Astrocyte (in vitro differentiated cells and primary cell): ENCODE data around the gene GSK3B.

Experiments used
- EZH2 ChIP-seq: IDR thresholded peaks from 2 replicates; pipeline ENCODE4 v1.6.1; 2012; ENCODE audit warnings: mild to moderate bottlenecking, low read length, inconsistent platforms; ENCODE audit not compliant: insufficient read depth
- TF ChIP-seq, protein P1 (sequence below): IDR thresholded peaks from 2 replicates; pipeline ENCODE4 v1.5.1; 2011; ENCODE audit warnings: low read depth, mild to moderate bottlenecking, inconsistent platforms, low read length, moderate library complexity; ENCODE audit not compliant: insufficient read depth

DNA sequence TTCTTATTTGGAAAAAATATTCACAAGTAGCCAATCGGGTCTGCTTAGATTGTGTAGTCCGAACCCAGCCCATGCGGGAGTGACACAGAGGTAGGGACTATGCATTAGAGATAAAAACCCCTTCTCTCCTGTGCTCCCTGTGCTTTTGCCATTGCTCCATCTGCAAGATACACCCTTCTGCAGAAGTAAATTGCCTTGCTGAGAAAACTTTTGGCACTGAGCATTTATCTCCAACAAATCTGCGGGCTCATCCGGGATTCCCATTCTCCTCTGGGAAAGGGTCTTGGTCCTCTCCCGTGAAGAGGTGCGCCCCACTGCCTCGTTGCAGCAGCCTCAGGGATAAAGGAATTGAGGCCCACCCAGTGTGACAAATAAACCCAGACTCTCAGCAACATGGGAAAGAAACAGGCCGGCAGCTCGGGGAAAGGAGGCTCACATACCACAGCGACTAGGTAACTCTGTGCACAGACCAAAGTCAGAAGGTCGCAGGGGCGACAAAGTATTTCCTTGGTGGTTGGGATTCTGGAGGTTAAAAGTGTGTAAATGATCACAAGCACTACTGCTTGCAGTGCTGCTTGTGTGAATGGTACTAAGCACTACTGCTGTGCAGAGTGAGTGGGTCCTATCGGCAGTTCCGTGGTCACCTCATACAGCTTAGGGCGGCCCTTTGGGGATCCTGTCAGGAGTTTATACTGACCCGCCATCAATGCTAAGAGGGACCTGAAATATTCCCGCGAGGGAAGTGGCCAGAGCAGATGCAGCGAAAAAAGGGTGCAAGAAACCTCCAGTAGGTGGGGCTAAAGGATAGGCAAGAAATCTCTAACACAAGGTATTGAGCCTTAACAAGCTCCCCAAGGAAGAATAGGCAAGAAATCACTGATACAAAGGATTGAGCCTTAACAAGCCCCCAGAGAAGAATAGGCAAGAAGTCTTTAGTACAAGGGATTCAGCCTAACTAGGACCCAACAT is 54.3 kb downstream of the GSK3B start:
- TF ChIP-seq, protein P1, sequence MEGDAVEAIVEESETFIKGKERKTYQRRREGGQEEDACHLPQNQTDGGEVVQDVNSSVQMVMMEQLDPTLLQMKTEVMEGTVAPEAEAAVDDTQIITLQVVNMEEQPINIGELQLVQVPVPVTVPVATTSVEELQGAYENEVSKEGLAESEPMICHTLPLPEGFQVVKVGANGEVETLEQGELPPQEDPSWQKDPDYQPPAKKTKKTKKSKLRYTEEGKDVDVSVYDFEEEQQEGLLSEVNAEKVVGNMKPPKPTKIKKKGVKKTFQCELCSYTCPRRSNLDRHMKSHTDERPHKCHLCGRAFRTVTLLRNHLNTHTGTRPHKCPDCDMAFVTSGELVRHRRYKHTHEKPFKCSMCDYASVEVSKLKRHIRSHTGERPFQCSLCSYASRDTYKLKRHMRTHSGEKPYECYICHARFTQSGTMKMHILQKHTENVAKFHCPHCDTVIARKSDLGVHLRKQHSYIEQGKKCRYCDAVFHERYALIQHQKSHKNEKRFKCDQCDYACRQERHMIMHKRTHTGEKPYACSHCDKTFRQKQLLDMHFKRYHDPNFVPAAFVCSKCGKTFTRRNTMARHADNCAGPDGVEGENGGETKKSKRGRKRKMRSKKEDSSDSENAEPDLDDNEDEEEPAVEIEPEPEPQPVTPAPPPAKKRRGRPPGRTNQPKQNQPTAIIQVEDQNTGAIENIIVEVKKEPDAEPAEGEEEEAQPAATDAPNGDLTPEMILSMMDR, result no peak
- no peak for TF ChIP-seq EZH2
